Left lung (tissue), 10 donors: ENCODE data around the gene APEX1. TPM values are rescaled to one million over a fixed set of nuclear protein-coding genes. Genes with fewer than 3 reads are reported as not detected.
"Not testable (repeated sequence)": the region's sequence is repeated elsewhere in the genome, so short reads cannot be mapped to it uniquely, and the experiment has no call there.

Experiments used
- ATAC-seq: fragments of 200-7000 bp; cut with Tn5 transposase; one replicate; pipeline ENCODE4 v1.9.1; 2020; ENCODE audit warnings: moderate library complexity
- DNase-seq, 4 donors: peaks; one replicate each; pipeline ENCODE4 v3.0.0-alpha.2; 2013 to 2020
- H3K27ac ChIP-seq, 2 donors: fragments of 200-600 bp; sonication (generic) in 1 of 2; one replicate each; pipeline versions ENCODE4 v1.5.0 to v1.8.0; 2020 to 2021
- H3K27me3 ChIP-seq, 2 donors: fragments of 200-600 bp; sonication (generic) in 1 of 2; one replicate each; pipeline versions ENCODE4 v1.5.0 to v1.8.0; 2020 to 2021
- H3K36me3 ChIP-seq, 2 donors: fragments of 200-600 bp; sonication (generic) in 1 of 2; one replicate each; pipeline versions ENCODE4 v1.5.0 to v1.8.0; 2020 to 2021
- H3K4me1 ChIP-seq, 2 donors: fragments of 200-600 bp; one replicate each; pipeline ENCODE4 v1.8.0; 2021
- H3K4me3 ChIP-seq, 2 donors: fragments of 200-600 bp; sonication (generic) in 1 of 2; one replicate each; pipeline versions ENCODE4 v1.5.0 to v1.8.0; 2020 to 2021; ENCODE audit warnings: mild to moderate bottlenecking in 1 of 2
- H3K9me3 ChIP-seq, 2 donors: fragments of 200-600 bp; sonication (generic) in 1 of 2; one replicate each; pipeline versions ENCODE4 v1.5.0 to v1.8.0; 2020 to 2021
- intact Hi-C, 2 donors: fragments of 100-400 bp; cut with DNase I; formaldehyde crosslinking; loops; one replicate each; pipeline versions ENCODE4 v1.11.2 to v1.14.2; 2022
- polyA plus RNA-seq, 6 donors: library from polyadenylated mRNA; unstranded; fragments of 120-200 nt; gene quantifications; one replicate each; pipeline ENCODE4 v1.2.1, GENCODE V29; 2013; ENCODE audit not compliant: insufficient read length in 6 of 6
- total RNA-seq, 2 donors: library from RNA; stranded (reverse); fragmentation: NEBNext Ultra II Directional; extraction: Animal tissue kit (Norgen Biotek cat#: 25700); gene quantifications; one replicate each; pipeline ENCODE4 v1.2.1, GENCODE V29; 2021
- TF ChIP-seq, protein P1 (sequence below), 2 donors: fragments of 200-600 bp; sonication (generic) in 1 of 2; IDR thresholded peaks; one replicate each; pipeline versions ENCODE4 v1.5.0 to v1.8.0; 2021; ENCODE audit warnings: antibody characterized with exemption in 2 of 2
- donor health status: DM: no; HTN: yes; CAD: no.
- donor health status: DM: no; HTN: no; CAD: no.

APEX1 gene
- total and polyA plus RNA-seq, 8 donors = 115 to 342 (median 314) TPM

DNA sequence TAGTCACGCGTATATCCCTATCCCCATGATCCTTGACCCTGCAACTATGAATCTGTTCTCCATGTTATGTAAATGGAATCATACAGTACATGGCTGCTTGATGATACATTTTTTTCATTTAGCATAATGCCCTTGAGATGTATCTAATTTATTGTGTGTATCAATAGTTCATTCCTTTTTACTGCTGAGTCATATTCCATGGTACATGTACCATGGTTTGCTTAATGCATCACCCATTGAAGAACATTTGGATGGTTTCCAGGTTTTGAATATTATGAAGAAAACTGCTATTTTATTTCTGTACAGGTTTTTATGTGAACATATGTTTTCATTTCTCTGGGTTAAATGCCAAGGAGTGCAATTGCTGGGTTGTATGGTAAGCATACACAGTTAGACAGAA lies 46.3 kb downstream of the APEX1 start:
- H3K27ac ChIP-seq = no peak overlapping the region
- ATAC-seq = no peak
- TF ChIP-seq, protein P1, sequence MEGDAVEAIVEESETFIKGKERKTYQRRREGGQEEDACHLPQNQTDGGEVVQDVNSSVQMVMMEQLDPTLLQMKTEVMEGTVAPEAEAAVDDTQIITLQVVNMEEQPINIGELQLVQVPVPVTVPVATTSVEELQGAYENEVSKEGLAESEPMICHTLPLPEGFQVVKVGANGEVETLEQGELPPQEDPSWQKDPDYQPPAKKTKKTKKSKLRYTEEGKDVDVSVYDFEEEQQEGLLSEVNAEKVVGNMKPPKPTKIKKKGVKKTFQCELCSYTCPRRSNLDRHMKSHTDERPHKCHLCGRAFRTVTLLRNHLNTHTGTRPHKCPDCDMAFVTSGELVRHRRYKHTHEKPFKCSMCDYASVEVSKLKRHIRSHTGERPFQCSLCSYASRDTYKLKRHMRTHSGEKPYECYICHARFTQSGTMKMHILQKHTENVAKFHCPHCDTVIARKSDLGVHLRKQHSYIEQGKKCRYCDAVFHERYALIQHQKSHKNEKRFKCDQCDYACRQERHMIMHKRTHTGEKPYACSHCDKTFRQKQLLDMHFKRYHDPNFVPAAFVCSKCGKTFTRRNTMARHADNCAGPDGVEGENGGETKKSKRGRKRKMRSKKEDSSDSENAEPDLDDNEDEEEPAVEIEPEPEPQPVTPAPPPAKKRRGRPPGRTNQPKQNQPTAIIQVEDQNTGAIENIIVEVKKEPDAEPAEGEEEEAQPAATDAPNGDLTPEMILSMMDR (IDR thresholded peaks at IDR 0.05) = no peak

DNA sequence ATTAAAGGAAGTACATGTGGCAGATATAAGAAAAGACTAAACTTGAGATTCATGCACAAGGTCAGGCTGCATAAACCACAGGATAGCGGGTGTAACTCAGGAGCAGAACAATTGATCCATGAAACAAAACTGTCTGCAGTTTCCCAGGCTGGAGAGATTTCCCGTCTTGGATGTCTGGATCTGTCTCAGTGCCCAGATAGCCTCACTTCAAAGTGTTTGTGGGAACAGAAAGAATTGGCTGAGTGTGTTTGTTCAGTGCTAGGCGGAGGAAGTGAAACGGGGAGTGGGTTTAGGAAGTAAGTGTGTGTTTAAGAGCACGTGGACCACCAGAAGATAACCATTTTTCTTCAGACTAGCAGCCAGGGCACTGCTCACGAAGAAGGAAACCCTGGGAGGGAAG lies 48.9 kb downstream of the APEX1 start:
- DNase-seq (peak in 1 of 4 donors; percentile 31), ATAC-seq (peak; percentile 60)
- TF ChIP-seq, protein P1 (IDR thresholded peaks at IDR 0.05) = no peak
- Histone ChIP-seq H3K27me3 (no peaks in the 10 kb centered on the region), H3K4me3 (no peak overlapping the region), H3K27ac (no peak overlapping the region), H3K36me3 (no peaks in the 10 kb centered on the region), H3K4me1 (no peaks in the 10 kb centered on the region), H3K9me3 (no peaks in the 10 kb centered on the region)
- intact Hi-C loops = no loop called here

More for the DNA sequence above, 46.3 kb downstream of the APEX1 start:
- Histone ChIP-seq H3K4me3 (no peak overlapping the region), H3K27me3 (no peaks in the 10 kb centered on the region), H3K36me3 (no peaks in the 10 kb centered on the region), H3K4me1 (peaks cover 0 to 3% of the 10 kb centered on the region in 2 donors), H3K9me3 (no peaks in the 10 kb centered on the region)
- intact Hi-C loops = no loop called here
- no peak for DNase-seq

DNA sequence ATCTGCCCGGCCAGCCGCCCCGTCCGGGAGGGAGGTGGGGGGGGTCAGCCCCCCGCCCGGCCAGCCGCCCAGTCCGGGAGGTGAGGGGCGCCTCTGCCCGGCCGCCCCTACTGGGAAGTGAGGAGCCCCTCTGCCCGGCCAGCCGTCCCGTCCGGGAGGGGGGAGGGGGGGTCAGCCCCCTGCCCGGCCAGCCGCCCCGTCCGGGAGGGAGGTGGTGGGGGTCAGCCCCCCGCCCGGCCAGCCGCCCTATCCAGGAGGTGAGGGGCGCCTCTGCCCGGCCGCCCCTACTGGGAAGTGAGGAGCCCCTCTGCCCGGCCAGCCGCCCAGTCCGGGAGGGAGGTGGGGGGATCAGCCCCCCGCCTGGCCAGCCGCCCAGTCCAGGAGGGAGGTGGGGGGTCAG lies 51.2 kb downstream of the APEX1 start:
- H3K27ac ChIP-seq, H3K4me1 ChIP-seq, ATAC-seq, H3K27me3 ChIP-seq, H3K9me3 ChIP-seq, H3K36me3 ChIP-seq, H3K4me3 ChIP-seq, intact Hi-C loops: not testable (repeated sequence)
- DNase-seq = peak in 1 of 4 donors; percentile 33

DNA sequence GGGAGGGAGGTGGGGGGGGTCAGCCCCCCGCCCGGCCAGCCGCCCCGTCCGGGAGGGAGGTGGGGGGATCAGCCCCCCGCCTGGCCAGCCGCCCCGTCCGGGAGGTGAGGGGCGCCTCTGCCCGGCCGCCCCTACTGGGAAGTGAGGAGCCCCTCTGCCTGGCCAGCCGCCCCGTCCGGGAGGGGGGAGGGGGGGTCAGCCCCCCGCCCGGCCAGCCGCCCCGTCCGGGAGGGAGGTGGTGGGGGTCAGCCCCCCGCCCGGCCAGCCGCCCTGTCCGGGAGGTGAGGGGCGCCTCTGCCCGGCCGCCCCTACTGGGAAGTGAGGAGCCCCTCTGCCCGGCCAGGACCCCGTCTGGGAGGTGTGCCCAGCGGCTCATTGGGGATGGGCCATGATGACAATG lies 51.7 kb downstream of the APEX1 start:
- H3K4me1 ChIP-seq, ATAC-seq, H3K27ac ChIP-seq, H3K4me3 ChIP-seq, H3K36me3 ChIP-seq, intact Hi-C loops, H3K27me3 ChIP-seq, H3K9me3 ChIP-seq: not testable (repeated sequence)
- DNase-seq = peak in 1 of 4 donors; percentile 49

Other genes with a start within 250 kb of the APEX1 start
- gene OR11H6, start 231.5 kb upstream of the APEX1 start, total RNA-seq = not detected
- not detected for gene OR11H6, start 231.5 kb upstream of the APEX1 start, polyA plus RNA-seq
- gene OR11H7, start 226.2 kb upstream of the APEX1 start, total RNA-seq = not detected
- under 1 TPM; 0.32 to 0.98 (median 0.75) TPM for gene OR11H7, start 226.2 kb upstream of the APEX1 start, polyA plus RNA-seq
- not detected for gene OR11H4, start 215.9 kb upstream of the APEX1 start, total RNA-seq
- under 1 TPM in 3 of 6 donors, not detected in 3; 0.11 to 0.20 (median 0.13) TPM for gene OR11H4, start 215.9 kb upstream of the APEX1 start, polyA plus RNA-seq
- gene TTC5, start 149.3 kb upstream of the APEX1 start, total RNA-seq = 10 to 100 TPM; 16.6 to 18.3 TPM
- 10 to 100 TPM; 22.8 to 27.6 (median 25.3) TPM for gene TTC5, start 149.3 kb upstream of the APEX1 start, polyA plus RNA-seq
- gene CCNB1IP1, start 121.9 kb upstream of the APEX1 start, total RNA-seq = 10 to 100 TPM; 30.0 to 31.1 TPM
- gene CCNB1IP1, start 121.9 kb upstream of the APEX1 start, polyA plus RNA-seq = 100 to 1,000 TPM; 111 to 151 (median 135) TPM
- gene PARP2, start 111.6 kb upstream of the APEX1 start, total RNA-seq = 10 to 100 TPM; 18.0 to 24.1 TPM
- gene PARP2, start 111.6 kb upstream of the APEX1 start, polyA plus RNA-seq = 10 to 100 TPM; 51.8 to 68.4 (median 59.3) TPM
- gene TEP1, start 41.7 kb upstream of the APEX1 start, total RNA-seq = 10 to 100 TPM; 50.8 to 57.0 TPM
- 10 to 100 TPM; 19.0 to 25.0 (median 20.5) TPM for gene TEP1, start 41.7 kb upstream of the APEX1 start, polyA plus RNA-seq
- under 1 TPM; 0.20 to 0.31 TPM for gene KLHL33, start 19.1 kb upstream of the APEX1 start, total RNA-seq
- gene KLHL33, start 19.1 kb upstream of the APEX1 start, polyA plus RNA-seq = under 1 TPM; 0.21 to 0.39 (median 0.31) TPM
- 10 to 100 TPM; 29.0 to 37.9 TPM for gene OSGEP, start 414 bp upstream of the APEX1 start, total RNA-seq
- gene OSGEP, start 414 bp upstream of the APEX1 start, polyA plus RNA-seq = 10 to 100 TPM; 75.5 to 90.1 (median 83.4) TPM
- 10 to 100 TPM; 24.9 to 40.3 TPM for gene PIP4P1, start 6.2 kb downstream of the APEX1 start, total RNA-seq
- gene PIP4P1, start 6.2 kb downstream of the APEX1 start, polyA plus RNA-seq = 10 to 100 TPM; 26.6 to 30.5 (median 29.3) TPM
- 10 to 100 TPM; 37.6 to 84.8 TPM for gene PNP, start 14.2 kb downstream of the APEX1 start, total RNA-seq
- gene PNP, start 14.2 kb downstream of the APEX1 start, polyA plus RNA-seq = 10 to 100 TPM; 28.5 to 43.3 (median 35.6) TPM
- gene RNASE10, start 50.3 kb downstream of the APEX1 start, total RNA-seq = under 1 TPM; 0.35 to 0.71 TPM
- gene RNASE10, start 50.3 kb downstream of the APEX1 start, polyA plus RNA-seq = under 1 TPM in 4 of 6 donors, not detected in 2; 0.30 to 0.93 (median 0.43) TPM
- not detected for gene RNASE9, start 105.8 kb downstream of the APEX1 start, total RNA-seq
- not detected for gene RNASE9, start 105.8 kb downstream of the APEX1 start, polyA plus RNA-seq
- gene RNASE11, start 132.8 kb downstream of the APEX1 start, total RNA-seq = not detected
- not detected for gene RNASE11, start 132.8 kb downstream of the APEX1 start, polyA plus RNA-seq
- gene RNASE12, start 136.2 kb downstream of the APEX1 start, total RNA-seq = not detected
- gene RNASE12, start 136.2 kb downstream of the APEX1 start, polyA plus RNA-seq = not detected
- gene OR6S1, start 186.5 kb downstream of the APEX1 start, total RNA-seq = not detected
- not detected for gene OR6S1, start 186.5 kb downstream of the APEX1 start, polyA plus RNA-seq
- 10 to 100 TPM; 17.9 to 18.5 TPM for gene RNASE4, start 229.3 kb downstream of the APEX1 start, total RNA-seq
- gene RNASE4, start 229.3 kb downstream of the APEX1 start, polyA plus RNA-seq = 1 to 10 TPM; 5.1 to 7.8 (median 6.4) TPM
- gene ANG, start 233.5 kb downstream of the APEX1 start, total RNA-seq = 10 to 100 TPM; 10.3 to 11.0 TPM
- gene ANG, start 233.5 kb downstream of the APEX1 start, polyA plus RNA-seq = 10 to 100 TPM in 1 of 6 donors, 1 to 10 TPM in 5; 6.6 to 10.9 (median 8.4) TPM